Stimulated activated CD8-positive, alpha-beta memory T cell treated with anti-CD3 and anti-CD28 coated beads, Interleukin-4, amount 100 ng/mL, for 48 hours (primary cell): Measurements from ENCODE around the gene NINL.

Experiments used
- DNase-seq: peaks from one replicate; pipeline ENCODE4 v3.0.0-alpha.2; 2020

The NINL gene

GRCh38 chr20:25460566-25461280 lies 124.6 kb downstream of the NINL start:
- no peak for DNase-seq

GRCh38 chr20:25459916-25460535 lies 125.3 kb downstream of the NINL start:
- no peak for DNase-seq

- no peak for DNase-seq
These were observed 126.1 kb downstream of the NINL start for GRCh38 chr20:25459111-25459830.

- DNase-seq = no peak
These were observed 127.2 kb downstream of the NINL start for GRCh38 chr20:25457886-25458680.

- no peak for DNase-seq
These were observed 131.0 kb downstream of the NINL start for GRCh38 chr20:25454153-25454900.

- no peak for DNase-seq
These were observed 132.1 kb downstream of the NINL start for GRCh38 chr20:25453035-25453810.

- DNase-seq = no peak
These were observed 133.0 kb downstream of the NINL start for GRCh38 chr20:25452333-25452732.

- DNase-seq = no peak
These were observed 137.7 kb downstream of the NINL start for GRCh38 chr20:25447671-25448070.

- DNase-seq = no peak
These were observed 140.8 kb downstream of the NINL start for GRCh38 chr20:25444556-25444955.

GRCh38 chr20:25439328-25439727 lies 146.0 kb downstream of the NINL start:
- DNase-seq = no peak

- DNase-seq = no peak
These were observed 148.2 kb downstream of the NINL start for GRCh38 chr20:25437153-25437581.

- no peak for DNase-seq
These were observed 160.8 kb downstream of the NINL start for GRCh38 chr20:25424536-25424935.

GRCh38 chr20:25422032-25422431 lies 163.3 kb downstream of the NINL start:
- no peak for DNase-seq

GRCh38 chr20:25421102-25421501 lies 164.2 kb downstream of the NINL start:
- no peak for DNase-seq

- DNase-seq = no peak
These were observed 166.6 kb downstream of the NINL start for GRCh38 chr20:25418776-25419175.

GRCh38 chr20:25408890-25409289 lies 176.4 kb downstream of the NINL start:
- no peak for DNase-seq

GRCh38 chr20:25408170-25408547 lies 177.2 kb downstream of the NINL start:
- DNase-seq = no peak

GRCh38 chr20:25407311-25408169 lies 177.8 kb downstream of the NINL start, which contains the start of gene GINS1:
Gene GINS1 (plus strand): TSS chr20:25407673. CDS start chr20:25407821, 148 bp downstream.
- DNase-seq = peak; percentile 93
